A549 (cell line): ENCODE results near the gene KIF16B. TPM values are rescaled to one million over a fixed set of nuclear protein-coding genes. Genes with fewer than 3 reads are reported as not detected.

Source experiments
- ATAC-seq, 2 experiments: fragments of 200-7000 bp in 1 of 2; fragments of >200 bp in 1 of 2; cut with Nextera tagmentation in 1 of 2; cut with Tn5 transposase in 1 of 2; 3 replicates each; pipeline versions ENCODE4 v1.8.0 to v1.9.1; 2018 to 2020; ENCODE audit warnings: mild to moderate bottlenecking in 1 of 2, moderate library complexity in 1 of 2
- CTCF ChIA-PET: fragments of 300-600 bp; sonication (Branson Sonifier 250); formaldehyde crosslinking; extraction: SDS; loops from one replicate; lab custom pipeline; 2021; ENCODE audit warnings: antibody characterized with exemption, inconsistent platforms; lab: Yijun Ruan, JAX
- POLR2A ChIA-PET: fragments of 350-600 bp; formaldehyde crosslinking; extraction: SDS; loops from one replicate; lab custom pipeline; 2021; ENCODE audit warnings: antibody characterized with exemption, inconsistent platforms; lab: Yijun Ruan, JAX
- DNase-seq, 2 experiments: peaks; one replicate each; pipeline versions ENCODE4 v3.0.0 to v3.0.0-alpha.2; 2011 to 2016; ENCODE audit warnings: low read depth in 1 of 2, low spot score in 1 of 2
- FAIRE-seq: peaks from 2 replicates; lab custom pipeline; 2011; peaks lifted over from hg19 to GRCh38; lab: Jason Lieb, UNC
- H3K27ac ChIP-seq, 2 experiments: fragments of >200 bp; sonication (Bioruptor Twin); formaldehyde crosslinking; 3 replicates each; pipeline ENCODE4 v1.5.1; 2016 to 2017
- H3K4me1 ChIP-seq: fragments of >200 bp; sonication (Bioruptor Twin); formaldehyde crosslinking; 3 replicates; pipeline ENCODE4 v1.6.1; 2016
- H3K4me2 ChIP-seq: fragments of >200 bp; sonication (Bioruptor Twin); formaldehyde crosslinking; 3 replicates; pipeline ENCODE4 v1.6.1; 2016
- H3K4me3 ChIP-seq: fragments of >200 bp; sonication (Bioruptor Twin); formaldehyde crosslinking; 3 replicates; pipeline ENCODE4 v1.5.1; 2016
- H3K9me3 ChIP-seq: fragments of >200 bp; sonication (Bioruptor Twin); formaldehyde crosslinking; 3 replicates; pipeline ENCODE4 v1.6.1; 2016
- BHLHE40 ChIP-seq: IDR thresholded peaks from 2 replicates; pipeline ENCODE4 v1.6.1; 2012; ENCODE audit warnings: low read depth, low read length, inconsistent platforms
- CBX2 ChIP-seq: fragments of 200-600 bp; sonication (generic); IDR thresholded peaks from 2 replicates; pipeline ENCODE4 v1.6.1; 2016; ENCODE audit warnings: low read depth, mild to moderate bottlenecking, borderline replicate concordance
- CBX8 ChIP-seq: fragments of 200-600 bp; sonication (generic); IDR thresholded peaks from 2 replicates; pipeline ENCODE4 v1.6.1; 2016
- CEBPB ChIP-seq, 2 experiments: fragments of >200 bp in 1 of 2; sonication (Bioruptor Twin) in 1 of 2; formaldehyde crosslinking in 1 of 2; IDR thresholded peaks; 2 replicates each; pipeline ENCODE4 v1.6.1; 2012 to 2016
- CHD4 ChIP-seq: fragments of 200-600 bp; sonication (generic); IDR thresholded peaks from 2 replicates; pipeline ENCODE4 v1.6.1; 2016; ENCODE audit warnings: antibody characterized with exemption, mild to moderate bottlenecking, borderline replicate concordance
- EP300 ChIP-seq, 2 experiments: fragments of >200 bp; sonication (Bioruptor Twin); formaldehyde crosslinking; IDR thresholded peaks; 2 replicates in 1 of 2; 3 replicates in 1 of 2; pipeline ENCODE4 v1.6.1; 2016 to 2017
- FOSB ChIP-seq: fragments of 250-450 bp; sonication (Bioruptor Pico); IDR thresholded peaks from 2 replicates; pipeline ENCODE4 v1.5.0; 2020; ENCODE audit warnings: mild to moderate bottlenecking, moderate library complexity
- FOXS1 ChIP-seq: fragments of 250-450 bp; sonication (Bioruptor Pico); IDR thresholded peaks from 2 replicates; pipeline ENCODE4 v1.5.0; 2020; ENCODE audit warnings: mild to moderate bottlenecking, moderate library complexity
- GATA3 ChIP-seq: IDR thresholded peaks from 2 replicates; pipeline ENCODE4 v1.6.1; 2012; ENCODE audit warnings: borderline replicate concordance
- HOXA7 ChIP-seq: fragments of 250-450 bp; sonication (Bioruptor Pico); IDR thresholded peaks from 2 replicates; pipeline ENCODE4 v1.5.0; 2020; ENCODE audit warnings: mild to moderate bottlenecking, moderate library complexity
- HOXB5 ChIP-seq: fragments of 250-450 bp; sonication (Bioruptor Pico); IDR thresholded peaks from 2 replicates; pipeline ENCODE4 v1.5.0; 2020; ENCODE audit warnings: mild to moderate bottlenecking, moderate library complexity
- JUN ChIP-seq, 2 experiments: fragments of >200 bp; sonication (Bioruptor Twin); formaldehyde crosslinking; IDR thresholded peaks; 2 replicates in 1 of 2; 3 replicates in 1 of 2; pipeline ENCODE4 v1.6.1; 2016 to 2017
- JUNB ChIP-seq: fragments of >200 bp; sonication (Bioruptor Twin); formaldehyde crosslinking; IDR thresholded peaks from 2 replicates; pipeline ENCODE4 v1.6.1; 2016
- NFE2L2 ChIP-seq: fragments of 150-350 bp; conservative IDR thresholded peaks from 2 replicates; pipeline ENCODE4 v1.6.1; 2014; ENCODE audit warnings: low read length
- NR3C1 ChIP-seq: fragments of >200 bp; sonication (Bioruptor Twin); formaldehyde crosslinking; IDR thresholded peaks from 3 replicates; pipeline ENCODE4 v1.6.1; 2017
- RCOR1 ChIP-seq: fragments of 150-350 bp; IDR thresholded peaks from 2 replicates; pipeline ENCODE4 v1.6.1; 2014; ENCODE audit warnings: antibody characterized with exemption, low read length, low read depth
- RFX5 ChIP-seq: fragments of 450-650 bp; IDR thresholded peaks from 2 replicates; pipeline ENCODE4 v1.7.1; 2014; ENCODE audit warnings: antibody characterized with exemption, mild to moderate bottlenecking, moderate library complexity
- RNF2 ChIP-seq: fragments of 200-600 bp; sonication (generic); IDR thresholded peaks from 2 replicates; pipeline ENCODE4 v1.6.1; 2016; ENCODE audit warnings: low read depth, mild to moderate bottlenecking, antibody characterized with exemption, moderate library complexity, borderline replicate concordance
- TFCP2L1 ChIP-seq: fragments of 250-450 bp; sonication (Bioruptor Pico); IDR thresholded peaks from 2 replicates; pipeline ENCODE4 v1.5.0; 2021; ENCODE audit warnings: mild to moderate bottlenecking
- ZC3H11A ChIP-seq: fragments of 450-650 bp; IDR thresholded peaks from 2 replicates; pipeline ENCODE4 v1.6.1; 2014; ENCODE audit warnings: antibody characterized with exemption, mild to moderate bottlenecking
- WGBS: methylation state at CpG from one replicate; pipeline ENCODE4 v1.1.6; 2017; ENCODE audit errors: missing lambda C conversion rate; 5-methylcytosine and 5-hydroxymethylcytosine counted together
- polyA plus RNA-seq, 4 experiments: library from polyadenylated mRNA; depleted of rRNA in 3 of 4; stranded (reverse); fragments of >200 nt; fragmentation: RNase III in 1 of 4; extraction: RNeasy Plus Mini Kit Qiagen cat#74134 plus additional on column Dnase treatment in 1 of 4; gene quantifications; 2 replicates in 3 of 4; 3 replicates in 1 of 4; pipeline ENCODE4 v1.2.3, GENCODE V29; 2011 to 2017
- TF ChIP-seq, protein P1 (sequence below): fragments of 200-600 bp; sonication (generic); IDR thresholded peaks from 2 replicates; pipeline ENCODE4 v1.6.1; 2016; ENCODE audit warnings: antibody characterized with exemption, mild to moderate bottlenecking, moderate library complexity
- TF ChIP-seq, protein P2 (sequence below): fragments of >200 bp; sonication (Bioruptor Twin); formaldehyde crosslinking; IDR thresholded peaks from 3 replicates; pipeline ENCODE4 v1.5.1; 2016
- TF ChIP-seq, protein P3 (sequence below): fragments of >200 bp; sonication (Bioruptor Twin); formaldehyde crosslinking; IDR thresholded peaks from 3 replicates; pipeline ENCODE4 v1.6.1; 2016

KIF16B gene
- polyA plus RNA-seq, 2 of the 4 experiments (the other 2 are of a cell fraction), result 14.1 to 23.3 TPM

- TF ChIP-seq, protein P1, sequence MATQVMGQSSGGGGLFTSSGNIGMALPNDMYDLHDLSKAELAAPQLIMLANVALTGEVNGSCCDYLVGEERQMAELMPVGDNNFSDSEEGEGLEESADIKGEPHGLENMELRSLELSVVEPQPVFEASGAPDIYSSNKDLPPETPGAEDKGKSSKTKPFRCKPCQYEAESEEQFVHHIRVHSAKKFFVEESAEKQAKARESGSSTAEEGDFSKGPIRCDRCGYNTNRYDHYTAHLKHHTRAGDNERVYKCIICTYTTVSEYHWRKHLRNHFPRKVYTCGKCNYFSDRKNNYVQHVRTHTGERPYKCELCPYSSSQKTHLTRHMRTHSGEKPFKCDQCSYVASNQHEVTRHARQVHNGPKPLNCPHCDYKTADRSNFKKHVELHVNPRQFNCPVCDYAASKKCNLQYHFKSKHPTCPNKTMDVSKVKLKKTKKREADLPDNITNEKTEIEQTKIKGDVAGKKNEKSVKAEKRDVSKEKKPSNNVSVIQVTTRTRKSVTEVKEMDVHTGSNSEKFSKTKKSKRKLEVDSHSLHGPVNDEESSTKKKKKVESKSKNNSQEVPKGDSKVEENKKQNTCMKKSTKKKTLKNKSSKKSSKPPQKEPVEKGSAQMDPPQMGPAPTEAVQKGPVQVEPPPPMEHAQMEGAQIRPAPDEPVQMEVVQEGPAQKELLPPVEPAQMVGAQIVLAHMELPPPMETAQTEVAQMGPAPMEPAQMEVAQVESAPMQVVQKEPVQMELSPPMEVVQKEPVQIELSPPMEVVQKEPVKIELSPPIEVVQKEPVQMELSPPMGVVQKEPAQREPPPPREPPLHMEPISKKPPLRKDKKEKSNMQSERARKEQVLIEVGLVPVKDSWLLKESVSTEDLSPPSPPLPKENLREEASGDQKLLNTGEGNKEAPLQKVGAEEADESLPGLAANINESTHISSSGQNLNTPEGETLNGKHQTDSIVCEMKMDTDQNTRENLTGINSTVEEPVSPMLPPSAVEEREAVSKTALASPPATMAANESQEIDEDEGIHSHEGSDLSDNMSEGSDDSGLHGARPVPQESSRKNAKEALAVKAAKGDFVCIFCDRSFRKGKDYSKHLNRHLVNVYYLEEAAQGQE, result no peak
- no peak for TF ChIP-seq CBX2
- no peak for TF ChIP-seq BHLHE40
- TF ChIP-seq JUNB, result no peak
- TF ChIP-seq NR3C1, result no peak
These were observed 39.5 kb upstream of the KIF16B start (continued) for GRCh38 chr20:16612706-16613105.

- H3K27ac ChIP-seq, result no peak overlapping the region
- ATAC-seq, result no peak
- POLR2A ChIA-PET, result no interaction called here
- TF ChIP-seq ZC3H11A (no peak), FOSB (CRISPR knock-in tag) (no peak), BHLHE40 (no peak), RCOR1 (no peak), GATA3 (no peak), RFX5 (no peak), JUN (IDR thresholded peaks at IDR 0.05) (no peak), EP300 (IDR thresholded peaks at IDR 0.05) (no peak), HOXB5 (CRISPR knock-in tag) (no peak), NFE2L2 (no peak), FOXS1 (CRISPR knock-in tag) (no peak), CEBPB (IDR thresholded peaks at IDR 0.05) (no peak), TFCP2L1 (CRISPR knock-in tag) (no peak), CBX8 (no peak), CHD4 (no peak), HOXA7 (no peak), RNF2 (no peak)
- TF ChIP-seq, protein P2, sequence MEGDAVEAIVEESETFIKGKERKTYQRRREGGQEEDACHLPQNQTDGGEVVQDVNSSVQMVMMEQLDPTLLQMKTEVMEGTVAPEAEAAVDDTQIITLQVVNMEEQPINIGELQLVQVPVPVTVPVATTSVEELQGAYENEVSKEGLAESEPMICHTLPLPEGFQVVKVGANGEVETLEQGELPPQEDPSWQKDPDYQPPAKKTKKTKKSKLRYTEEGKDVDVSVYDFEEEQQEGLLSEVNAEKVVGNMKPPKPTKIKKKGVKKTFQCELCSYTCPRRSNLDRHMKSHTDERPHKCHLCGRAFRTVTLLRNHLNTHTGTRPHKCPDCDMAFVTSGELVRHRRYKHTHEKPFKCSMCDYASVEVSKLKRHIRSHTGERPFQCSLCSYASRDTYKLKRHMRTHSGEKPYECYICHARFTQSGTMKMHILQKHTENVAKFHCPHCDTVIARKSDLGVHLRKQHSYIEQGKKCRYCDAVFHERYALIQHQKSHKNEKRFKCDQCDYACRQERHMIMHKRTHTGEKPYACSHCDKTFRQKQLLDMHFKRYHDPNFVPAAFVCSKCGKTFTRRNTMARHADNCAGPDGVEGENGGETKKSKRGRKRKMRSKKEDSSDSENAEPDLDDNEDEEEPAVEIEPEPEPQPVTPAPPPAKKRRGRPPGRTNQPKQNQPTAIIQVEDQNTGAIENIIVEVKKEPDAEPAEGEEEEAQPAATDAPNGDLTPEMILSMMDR, result no peak
- TF ChIP-seq, protein P3, sequence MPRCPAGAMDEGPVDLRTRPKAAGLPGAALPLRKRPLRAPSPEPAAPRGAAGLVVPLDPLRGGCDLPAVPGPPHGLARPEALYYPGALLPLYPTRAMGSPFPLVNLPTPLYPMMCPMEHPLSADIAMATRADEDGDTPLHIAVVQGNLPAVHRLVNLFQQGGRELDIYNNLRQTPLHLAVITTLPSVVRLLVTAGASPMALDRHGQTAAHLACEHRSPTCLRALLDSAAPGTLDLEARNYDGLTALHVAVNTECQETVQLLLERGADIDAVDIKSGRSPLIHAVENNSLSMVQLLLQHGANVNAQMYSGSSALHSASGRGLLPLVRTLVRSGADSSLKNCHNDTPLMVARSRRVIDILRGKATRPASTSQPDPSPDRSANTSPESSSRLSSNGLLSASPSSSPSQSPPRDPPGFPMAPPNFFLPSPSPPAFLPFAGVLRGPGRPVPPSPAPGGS, result no peak
- TF ChIP-seq, all 56 proteins: peak for 0
- Histone ChIP-seq H3K9me3 (peaks cover 2% of the 10 kb centered on the region; the same call in 1 of the 3 replicates), H3K4me2 (no peak overlapping the region), H3K4me1 (no peaks in the 10 kb centered on the region), H3K4me3 (no peak overlapping the region)
- CTCF ChIA-PET, result interaction anchor here (3.3 kb wide), 1 partner anchor 150 kb away, joined by 7 read pairs; no protein-coding TSS in a partner anchor
- DNase-seq (no peak), FAIRE-seq (no peak)
- WGBS, result 40% methylated on average over 6 of the region's 6 CpGs
These were observed 38.6 kb upstream of the KIF16B start for GRCh38 chr20:16611817-16612216.
